ENCODE results near the gene TMEM88. TPM values are rescaled to one million over a fixed set of nuclear protein-coding genes. Genes with fewer than 3 reads are reported as not detected.

TMEM88 gene
- total RNA-seq, 1 donor from 2014 or later = 0.65 TPM

- DNase-seq (ENCODE audit: low read depth) = no peak
Measured at GRCh38 chr17:7884581-7885366, 29.9 kb downstream of the TMEM88 start.

GRCh38 chr17:7885367-7886226 is 30.7 kb downstream of the TMEM88 start:
- no peak for DNase-seq (ENCODE audit: low read depth)

- DNase-seq (ENCODE audit: low read depth) = no peak
Measured at GRCh38 chr17:7886227-7887037, 31.6 kb downstream of the TMEM88 start.

GRCh38 chr17:7887038-7887481 is 32.2 kb downstream of the TMEM88 start:
- DNase-seq (ENCODE audit: low read depth) = peak; percentile 65

- peak; percentile 86 for DNase-seq (ENCODE audit: low read depth)
Measured at GRCh38 chr17:7887482-7888183, 32.8 kb downstream of the TMEM88 start.

- DNase-seq (ENCODE audit: low read depth) = peak; percentile 7
Measured at GRCh38 chr17:7888184-7888920, 33.5 kb downstream of the TMEM88 start, which contains the start of gene CHD3. CHD3 (plus strand) TSS chr17:7888789; CDS start chr17:7889001, 212 bp downstream.

- peak; percentile 86 for DNase-seq (ENCODE audit: low read depth)
Measured at GRCh38 chr17:7889166-7889955, 34.5 kb downstream of the TMEM88 start.

DNA sequence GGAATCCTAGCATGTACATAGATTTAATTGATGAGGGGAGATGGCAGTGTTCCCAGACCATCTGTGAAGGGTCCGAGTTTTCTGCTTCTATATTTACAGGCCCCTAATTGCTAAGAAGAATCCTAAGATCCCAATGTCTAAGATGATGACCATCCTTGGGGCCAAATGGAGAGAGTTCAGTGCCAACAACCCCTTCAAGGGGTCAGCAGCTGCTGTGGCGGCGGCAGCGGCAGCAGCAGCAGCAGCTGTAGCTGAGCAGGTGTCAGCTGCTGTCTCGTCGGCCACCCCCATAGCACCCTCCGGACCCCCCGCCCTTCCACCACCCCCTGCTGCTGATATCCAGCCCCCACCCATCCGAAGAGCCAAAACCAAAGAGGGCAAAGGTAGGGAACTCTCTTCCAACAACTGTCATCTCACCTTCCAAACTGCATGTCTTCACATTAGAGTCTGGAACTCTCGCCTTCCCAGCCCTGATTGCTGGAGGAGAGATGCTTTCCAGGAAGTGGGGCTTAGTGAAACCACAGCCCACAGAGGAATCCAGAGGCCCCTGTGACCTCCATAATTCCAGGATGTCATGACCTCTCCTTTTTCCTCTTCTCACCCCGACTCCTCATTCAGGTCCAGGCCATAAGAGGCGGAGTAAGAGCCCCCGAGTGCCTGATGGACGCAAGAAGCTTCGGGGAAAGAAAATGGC is 38.5 kb downstream of the TMEM88 start:
- DNase-seq (ENCODE audit: low read depth) = no peak

GRCh38 chr17:7894226-7894625 is 39.4 kb downstream of the TMEM88 start:
- no peak for DNase-seq (ENCODE audit: low read depth)

- no peak for DNase-seq (ENCODE audit: low read depth)
Measured at GRCh38 chr17:7894866-7895265, 40.0 kb downstream of the TMEM88 start.

DNA sequence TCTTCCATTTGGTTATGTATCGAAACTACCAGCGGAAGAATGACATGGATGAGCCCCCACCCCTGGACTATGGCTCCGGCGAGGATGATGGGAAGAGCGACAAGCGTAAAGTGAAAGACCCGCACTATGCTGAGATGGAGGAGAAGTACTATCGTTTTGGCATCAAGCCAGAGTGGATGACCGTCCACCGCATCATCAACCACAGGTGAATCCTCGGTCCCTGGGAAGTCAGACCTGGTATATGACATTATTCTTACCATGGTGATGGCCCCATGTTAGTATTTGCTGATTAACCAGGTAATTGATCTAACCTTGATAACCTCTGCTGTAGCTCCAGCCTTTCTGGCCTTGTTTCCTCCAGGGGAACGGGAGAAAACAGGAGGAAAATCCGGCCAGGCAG is 42.2 kb downstream of the TMEM88 start:
- no peak for DNase-seq (ENCODE audit: low read depth)

GRCh38 chr17:7897773-7898172 is 42.9 kb downstream of the TMEM88 start:
- DNase-seq (ENCODE audit: low read depth) = peak; percentile 47

DNA sequence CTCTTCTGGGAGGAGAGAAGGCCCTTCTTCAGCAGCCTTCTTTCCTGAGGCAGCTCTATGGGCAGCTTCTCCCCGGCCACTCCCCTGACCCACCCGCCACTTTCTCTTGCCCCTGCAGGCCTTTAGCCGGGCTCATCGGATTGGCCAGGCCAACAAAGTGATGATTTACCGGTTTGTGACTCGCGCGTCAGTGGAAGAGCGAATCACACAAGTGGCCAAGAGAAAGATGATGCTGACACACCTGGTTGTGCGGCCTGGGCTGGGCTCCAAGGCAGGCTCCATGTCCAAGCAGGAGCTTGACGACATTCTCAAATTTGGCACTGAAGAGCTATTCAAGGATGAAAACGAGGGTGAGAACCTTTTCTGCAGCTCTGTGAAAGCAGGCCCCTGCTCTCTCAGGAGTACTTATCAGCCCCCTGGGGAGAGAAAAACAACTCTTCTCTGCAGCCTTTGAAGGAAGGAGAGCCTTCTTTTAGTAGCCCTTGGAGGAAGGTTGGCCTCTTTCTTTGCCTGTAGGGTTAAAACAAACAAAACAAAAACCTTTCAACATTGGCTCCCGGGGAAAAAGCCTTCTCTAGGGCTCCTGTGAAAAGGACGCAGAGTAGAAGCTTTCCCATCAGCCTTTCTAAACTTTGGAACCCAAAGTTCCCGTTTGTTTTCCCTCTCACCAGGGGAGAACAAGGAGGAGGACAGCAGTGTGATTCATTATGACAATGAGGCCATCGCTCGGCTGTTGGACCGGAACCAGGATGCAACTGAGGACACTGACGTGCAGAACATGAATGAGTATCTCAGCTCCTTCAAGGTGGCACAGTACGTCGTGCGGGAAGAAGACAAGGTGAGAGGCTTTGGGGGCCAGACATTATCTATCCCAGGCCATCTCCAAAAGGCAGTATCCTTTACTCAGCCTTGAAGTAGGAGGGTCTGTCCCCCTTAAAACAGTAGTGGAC is 48.6 kb downstream of the TMEM88 start:
- no peak for DNase-seq (ENCODE audit: low read depth)

Other genes with a start within 250 kb of the TMEM88 start
- gene FXR2, start 240.2 kb upstream of the TMEM88 start, total RNA-seq = 35.0 and 64.4 TPM in 2 replicates
- gene SAT2, start 227.2 kb upstream of the TMEM88 start, total RNA-seq = 16.8 and 29.6 TPM in 2 replicates
- gene SHBG, start 224.9 kb upstream of the TMEM88 start, total RNA-seq = 0.25 TPM in 1 of 2 replicates, not detected in the other
- gene ATP1B2, start 204.1 kb upstream of the TMEM88 start, total RNA-seq = 0.30 TPM in 1 of 2 replicates, not detected in the other
- 29.3 and 53.8 TPM in 2 replicates for gene TP53, start 167.6 kb upstream of the TMEM88 start, total RNA-seq
- gene WRAP53, start 166.6 kb upstream of the TMEM88 start, total RNA-seq = 6.2 and 9.2 TPM in 2 replicates
- gene EFNB3, start 149.9 kb upstream of the TMEM88 start, total RNA-seq = 0.69 and 2.9 TPM in 2 replicates
- gene DNAH2, start 137.3 kb upstream of the TMEM88 start, total RNA-seq = 0.15 TPM in 1 of 2 replicates, not detected in the other
- gene KDM6B, start 20.8 kb upstream of the TMEM88 start, total RNA-seq = 2.8 and 15.9 TPM in 2 replicates
- 27.2 and 80.1 TPM in 2 replicates for gene NAA38, start 2.5 kb downstream of the TMEM88 start, total RNA-seq
- gene CYB5D1, start 2.9 kb downstream of the TMEM88 start, total RNA-seq = 16.0 and 26.5 TPM in 2 replicates
- 57.1 and 192 TPM in 2 replicates for gene CHD3, start 33.7 kb downstream of the TMEM88 start, total RNA-seq
- gene RNF227, start 61.2 kb downstream of the TMEM88 start, total RNA-seq = 1.0 and 4.7 TPM in 2 replicates
- gene KCNAB3, start 74.8 kb downstream of the TMEM88 start, total RNA-seq = 0.20 TPM in 1 of 2 replicates, not detected in the other
- gene TRAPPC1, start 76.9 kb downstream of the TMEM88 start, total RNA-seq = 37.9 and 95.1 TPM in 2 replicates
- gene CNTROB, start 77.1 kb downstream of the TMEM88 start, total RNA-seq = 18.0 and 25.4 TPM in 2 replicates
- gene GUCY2D, start 147.5 kb downstream of the TMEM88 start, total RNA-seq = not detected in 2 replicates
- gene ALOX15B, start 184.0 kb downstream of the TMEM88 start, total RNA-seq = 0.20 and 2.1 TPM in 2 replicates
- gene ALOX12B, start 232.7 kb downstream of the TMEM88 start, total RNA-seq = not detected in 2 replicates

Measured in renal cortical epithelial cell (primary cell).